HuH-7 (cell line): Measurements from ENCODE around the gene GNPDA1.

Experiments
- DNase-seq: peaks from one replicate; pipeline ENCODE4 v3.0.0; 2011; ENCODE audit warnings: low spot score

The GNPDA1 gene

GRCh38 chr5:141994511-141995136 is 18.2 kb downstream of the GNPDA1 start:
- DNase-seq, result no peak

- DNase-seq, result peak; percentile 66
Measured at GRCh38 chr5:141992349-141992963, 20.4 kb downstream of the GNPDA1 start.

GRCh38 chr5:141989720-141990119 is 23.1 kb downstream of the GNPDA1 start:
- DNase-seq, result no peak

GRCh38 chr5:141986072-141986471 is 26.8 kb downstream of the GNPDA1 start:
- DNase-seq, result no peak

GRCh38 chr5:141982626-141983025 is 30.2 kb downstream of the GNPDA1 start:
- no peak for DNase-seq

- DNase-seq, result no peak
Measured at GRCh38 chr5:141978389-141978788, 34.4 kb downstream of the GNPDA1 start.

GRCh38 chr5:141976176-141976575 is 36.7 kb downstream of the GNPDA1 start:
- DNase-seq, result no peak

- DNase-seq, result no peak
Measured at GRCh38 chr5:141973871-141974595, 38.8 kb downstream of the GNPDA1 start.

GRCh38 chr5:141969783-141970771 is 42.8 kb downstream of the GNPDA1 start:
- DNase-seq, result no peak

- DNase-seq, result peak; percentile 87
Measured at GRCh38 chr5:141968914-141969608, 43.8 kb downstream of the GNPDA1 start, which contains the start of gene RNF14. Gene RNF14 (plus strand): TSS chr5:141969105. CDS start chr5:141973589, 4,484 bp downstream.

- DNase-seq, result no peak
Measured at GRCh38 chr5:141966963-141967333, 45.9 kb downstream of the GNPDA1 start.

GRCh38 chr5:141966275-141966962 is 46.4 kb downstream of the GNPDA1 start:
- no peak for DNase-seq

GRCh38 chr5:141965071-141965470 is 47.8 kb downstream of the GNPDA1 start:
- no peak for DNase-seq

GRCh38 chr5:141963701-141964100 is 49.1 kb downstream of the GNPDA1 start:
- DNase-seq, result no peak

- no peak for DNase-seq
Measured at GRCh38 chr5:141961466-141961865, 51.4 kb downstream of the GNPDA1 start.

GRCh38 chr5:141960449-141961323 is 52.1 kb downstream of the GNPDA1 start:
- peak; percentile 79 for DNase-seq

- DNase-seq, result no peak
Measured at GRCh38 chr5:141960018-141960417, 52.8 kb downstream of the GNPDA1 start.

- no peak for DNase-seq
Measured at GRCh38 chr5:141958546-141959172, 54.2 kb downstream of the GNPDA1 start.

- DNase-seq, result no peak
Measured at GRCh38 chr5:141958113-141958512, 54.7 kb downstream of the GNPDA1 start, which contains the start of gene PCDH12. Gene PCDH12 (minus strand): TSS chr5:141958202. CDS start chr5:141957851, 351 bp downstream.
